Hindlimb muscle (tissue), 1 donor: ENCODE results near the gene HAUS8. TPM values are rescaled to one million over a fixed set of nuclear protein-coding genes. Genes with fewer than 3 reads are reported as not detected.

Experiments used
- polyA plus RNA-seq: library from polyadenylated mRNA; unstranded; fragments of 120-200 nt; gene quantifications from one replicate; pipeline ENCODE4 v1.2.1, GENCODE V29; 2013; ENCODE audit not compliant: insufficient read length

Gene HAUS8
- polyA plus RNA-seq, 1 donor, result 8.4 TPM

Other genes starting within 250 kb of the HAUS8 start
- gene SIN3B, start 246.1 kb downstream of the HAUS8 start, polyA plus RNA-seq, result 43.5 TPM
- gene F2RL3, start 186.5 kb downstream of the HAUS8 start, polyA plus RNA-seq, result 0.18 TPM
- 4.2 TPM for gene CPAMD8, start 48.6 kb downstream of the HAUS8 start, polyA plus RNA-seq
- 40.1 TPM for gene MYO9B, start 325 bp upstream of the HAUS8 start, polyA plus RNA-seq
- gene USE1, start 139.9 kb upstream of the HAUS8 start, polyA plus RNA-seq, result 35.1 TPM
- gene OCEL1, start 150.8 kb upstream of the HAUS8 start, polyA plus RNA-seq, result 8.2 TPM
- 36.0 TPM for gene NR2F6, start 170.5 kb upstream of the HAUS8 start, polyA plus RNA-seq
- gene USHBP1, start 189.3 kb upstream of the HAUS8 start, polyA plus RNA-seq, result 8.8 TPM
- 105 TPM for gene BABAM1, start 192.0 kb upstream of the HAUS8 start, polyA plus RNA-seq
- 1.6 TPM for gene ANKLE1, start 206.4 kb upstream of the HAUS8 start, polyA plus RNA-seq
- gene ABHD8, start 228.0 kb upstream of the HAUS8 start, polyA plus RNA-seq, result 8.5 TPM
- 37.1 TPM for gene MRPL34, start 230.4 kb upstream of the HAUS8 start, polyA plus RNA-seq
- 37.7 TPM for gene DDA1, start 234.1 kb upstream of the HAUS8 start, polyA plus RNA-seq